Measurements from ENCODE around the gene RLN2.

The RLN2 gene

GRCh38 chr9:5278486-5278885, 26.0 kb downstream of the RLN2 start:
- intact Hi-C loops (cut with DNase I): no loop called here
- no peak for DNase-seq

- DNase-seq: no peak
- intact Hi-C loops (cut with DNase I): no loop called here
Observed at GRCh38 chr9:5274770-5275169, 29.7 kb downstream of the RLN2 start.

- no peak for DNase-seq
- intact Hi-C loops (cut with DNase I): no loop called here
Observed at GRCh38 chr9:5269249-5269715, 35.2 kb downstream of the RLN2 start.

GRCh38 chr9:5265939-5266338, 38.6 kb downstream of the RLN2 start:
- intact Hi-C loops (cut with DNase I): no loop called here
- DNase-seq: no peak

- intact Hi-C loops (cut with DNase I): no loop called here
- DNase-seq: no peak
Observed at GRCh38 chr9:5264219-5264595, 40.3 kb downstream of the RLN2 start.

- intact Hi-C loops (cut with DNase I): no loop called here
- DNase-seq: no peak
Observed at GRCh38 chr9:5263351-5264218, 40.9 kb downstream of the RLN2 start.
